OCI-LY7 (cell line): ENCODE measurements around the gene NEMP1. TPM values are rescaled to one million over a fixed set of nuclear protein-coding genes. Genes with fewer than 3 reads are reported as not detected.

Experiments used
- BruUV-seq: library from RNA; stranded (reverse); fragments of 400-500 nt; replicated peaks from 2 replicates; lab custom pipeline; 2021; lab: Mats Ljungman, UMichigan
- CTCF ChIA-PET: fragments of 300-600 bp; sonication (Branson Sonifier 250); formaldehyde crosslinking; loops from one replicate; lab custom pipeline; 2022; ENCODE audit warnings: antibody characterized with exemption; ENCODE audit not compliant: unreplicated experiment; lab: Charles Lee
- POLR2A ChIA-PET: fragments of 300-600 bp; sonication (Branson Sonifier 250); formaldehyde crosslinking; loops from one replicate; lab custom pipeline; 2022; ENCODE audit warnings: antibody characterized with exemption; lab: Charles Lee
- DNase-seq: peaks from one replicate; pipeline ENCODE4 v3.0.0-alpha.2; 2015; ENCODE audit warnings: low spot score
- H2AFZ ChIP-seq: fragments of 200-600 bp; sonication (generic), shearing (Covaris generic); 2 replicates; pipeline ENCODE4 v1.6.1; 2014; ENCODE audit warnings: mild to moderate bottlenecking, antibody characterized with exemption, low read length, moderate library complexity
- H3K27ac ChIP-seq: fragments of 200-600 bp; sonication (generic); 2 replicates; pipeline ENCODE4 v1.5.1; 2014; ENCODE audit warnings: mixed run types, low read depth, mild to moderate bottlenecking, moderate library complexity, low read length, inconsistent platforms; ENCODE audit not compliant: poor library complexity, severe bottlenecking
- H3K36me3 ChIP-seq: fragments of 200-600 bp; sonication (generic); 2 replicates; pipeline ENCODE4 v1.6.1; 2014; ENCODE audit warnings: mild to moderate bottlenecking, antibody characterized with exemption, low read length, moderate library complexity, mixed read lengths; ENCODE audit not compliant: insufficient read depth
- H3K4me1 ChIP-seq: fragments of 200-600 bp; sonication (generic); 2 replicates; pipeline ENCODE4 v1.5.1; 2014; ENCODE audit warnings: mild to moderate bottlenecking, low read length; ENCODE audit not compliant: insufficient read depth, poor library complexity, severe bottlenecking
- H3K4me2 ChIP-seq: fragments of 200-600 bp; sonication (generic); 2 replicates; pipeline ENCODE4 v1.6.1; 2014; ENCODE audit warnings: mild to moderate bottlenecking, low read length
- H3K4me3 ChIP-seq: fragments of 200-600 bp; sonication (generic); 2 replicates; pipeline ENCODE4 v1.5.1; 2014; ENCODE audit warnings: mild to moderate bottlenecking, low read depth, low read length; ENCODE audit not compliant: poor library complexity, severe bottlenecking
- H3K79me2 ChIP-seq: fragments of 200-600 bp; sonication (generic); 2 replicates; pipeline ENCODE4 v1.6.1; 2016; ENCODE audit warnings: low read depth, mild to moderate bottlenecking, low read length, moderate library complexity, mixed read lengths; ENCODE audit not compliant: insufficient read depth
- H3K9me2 ChIP-seq: fragments of 200-600 bp; sonication (generic); 2 replicates; pipeline ENCODE4 v1.6.1; 2016; ENCODE audit warnings: mild to moderate bottlenecking, low read length, mixed read lengths; ENCODE audit not compliant: insufficient read depth
- H3K9me3 ChIP-seq: fragments of 200-600 bp; sonication (generic); 2 replicates; pipeline ENCODE4 v1.6.1; 2014; ENCODE audit warnings: mild to moderate bottlenecking, mixed run types, low read length, mixed read lengths
- H4K20me1 ChIP-seq: fragments of 200-600 bp; sonication (generic); 2 replicates; pipeline ENCODE4 v1.6.1; 2014; ENCODE audit warnings: mild to moderate bottlenecking, antibody characterized with exemption, low read length, moderate library complexity, mixed read lengths; ENCODE audit not compliant: insufficient read depth
- EZH2phosphoT487 ChIP-seq: fragments of 200-600 bp; sonication (generic); IDR thresholded peaks from 2 replicates; pipeline ENCODE4 v1.6.1; 2018; ENCODE audit warnings: low read depth, borderline replicate concordance, mild to moderate bottlenecking, mixed run types, antibody characterized with exemption, low read length, moderate library complexity, mixed read lengths
- intact Hi-C: fragments of 100-400 bp; cut with micrococcal nuclease; formaldehyde crosslinking; loops from one replicate; pipeline ENCODE4 v1.10.0; 2022; ENCODE audit not compliant: unreplicated experiment
- total RNA-seq, 2 experiments: library from RNA; depleted of rRNA in 1 of 2; stranded (reverse); fragments of >200 nt in 1 of 2; shearing (Covaris generic) in 1 of 2; gene quantifications; 2 replicates each; pipeline ENCODE4 v1.2.3, GENCODE V29; 2014 to 2022
- TF ChIP-seq, protein P1 (sequence below): fragments of 200-600 bp; sonication (generic); conservative IDR thresholded peaks from 2 replicates; pipeline ENCODE4 v1.5.1; 2014; ENCODE audit warnings: mild to moderate bottlenecking, antibody characterized with exemption, low read length, moderate library complexity, mixed read lengths

NEMP1 gene
- total RNA-seq, 2 experiments from 2014 or later: 45.7 to 86.3 TPM

DNA sequence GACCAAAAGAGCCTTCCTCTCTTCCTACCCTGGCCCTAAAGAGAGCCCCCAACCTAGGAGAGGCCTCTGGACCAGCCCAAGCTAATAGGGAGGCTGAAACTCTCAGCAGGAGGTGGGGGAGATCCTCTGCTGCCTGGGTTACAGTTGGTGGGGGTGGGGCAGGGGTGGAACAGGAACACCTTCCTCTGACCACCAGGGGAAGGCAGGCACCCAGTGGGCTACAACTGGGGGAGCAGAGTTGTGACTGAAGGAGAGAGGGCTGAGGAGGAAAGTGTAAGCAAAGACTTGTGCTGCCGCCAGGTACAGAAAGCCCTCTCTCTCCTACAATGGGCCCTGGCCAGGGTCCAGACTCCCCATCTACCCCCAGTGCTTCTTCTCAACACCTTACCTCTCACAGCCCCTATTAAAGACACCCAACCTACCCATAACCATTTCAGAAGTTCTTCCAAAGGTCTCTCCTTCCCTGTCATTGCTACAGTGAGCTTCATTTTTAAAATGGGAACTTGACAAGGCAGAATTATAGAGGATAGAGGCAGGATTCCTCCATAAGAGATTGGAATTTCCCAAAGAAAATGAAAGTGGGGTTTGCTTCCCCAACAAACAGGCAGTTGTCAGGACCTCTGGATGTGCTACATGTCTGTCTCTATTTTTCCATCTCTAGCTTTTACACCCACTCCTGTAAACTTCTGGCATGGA is 30.0 kb downstream of the NEMP1 start:
- no peaks in the 10 kb centered on the region for H3K79me2 ChIP-seq
- no peak overlapping the region for H3K4me2 ChIP-seq
- CTCF ChIA-PET: no interaction called here
- POLR2A ChIA-PET: interaction anchor here (0.6 kb wide), 2 partner anchors 82 to 432 kb away, joined by 3 read pairs; no protein-coding TSS in a partner anchor
- TF ChIP-seq, protein P1, sequence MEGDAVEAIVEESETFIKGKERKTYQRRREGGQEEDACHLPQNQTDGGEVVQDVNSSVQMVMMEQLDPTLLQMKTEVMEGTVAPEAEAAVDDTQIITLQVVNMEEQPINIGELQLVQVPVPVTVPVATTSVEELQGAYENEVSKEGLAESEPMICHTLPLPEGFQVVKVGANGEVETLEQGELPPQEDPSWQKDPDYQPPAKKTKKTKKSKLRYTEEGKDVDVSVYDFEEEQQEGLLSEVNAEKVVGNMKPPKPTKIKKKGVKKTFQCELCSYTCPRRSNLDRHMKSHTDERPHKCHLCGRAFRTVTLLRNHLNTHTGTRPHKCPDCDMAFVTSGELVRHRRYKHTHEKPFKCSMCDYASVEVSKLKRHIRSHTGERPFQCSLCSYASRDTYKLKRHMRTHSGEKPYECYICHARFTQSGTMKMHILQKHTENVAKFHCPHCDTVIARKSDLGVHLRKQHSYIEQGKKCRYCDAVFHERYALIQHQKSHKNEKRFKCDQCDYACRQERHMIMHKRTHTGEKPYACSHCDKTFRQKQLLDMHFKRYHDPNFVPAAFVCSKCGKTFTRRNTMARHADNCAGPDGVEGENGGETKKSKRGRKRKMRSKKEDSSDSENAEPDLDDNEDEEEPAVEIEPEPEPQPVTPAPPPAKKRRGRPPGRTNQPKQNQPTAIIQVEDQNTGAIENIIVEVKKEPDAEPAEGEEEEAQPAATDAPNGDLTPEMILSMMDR: no peak
- TF ChIP-seq EZH2phosphoT487: no peak
- no TSS peak for BruUV-seq
- no peaks in the 10 kb centered on the region for H3K36me3 ChIP-seq
- no peak overlapping the region for H3K4me3 ChIP-seq
- no peak overlapping the region for H2AFZ ChIP-seq
- no peaks in the 10 kb centered on the region for H3K9me2 ChIP-seq
- H3K9me3 ChIP-seq: no peaks in the 10 kb centered on the region
- H3K27ac ChIP-seq: no peak overlapping the region
- H4K20me1 ChIP-seq: no peaks in the 10 kb centered on the region
- intact Hi-C loops: no loop called here
- H3K4me1 ChIP-seq: peaks cover 5% of the 10 kb centered on the region
- DNase-seq: no peak

DNA sequence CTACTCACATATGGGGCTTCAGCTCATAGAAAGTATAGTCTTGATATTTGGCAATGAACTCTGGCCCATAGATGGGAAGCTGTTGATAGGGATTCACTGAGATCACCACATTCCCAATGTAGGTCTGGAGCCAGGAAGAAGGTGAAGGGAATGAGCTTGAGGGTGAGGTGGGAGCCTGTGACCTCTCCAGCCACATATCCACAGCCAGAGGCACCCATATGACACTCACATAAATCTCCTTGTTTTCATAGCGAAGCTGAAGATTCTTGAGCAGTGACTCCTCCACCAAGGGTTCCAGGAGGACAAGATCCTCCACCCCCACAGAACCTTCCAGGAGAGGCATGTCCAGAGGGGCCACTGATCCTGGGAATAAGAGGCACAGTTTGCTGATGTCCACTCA is 30.6 kb downstream of the NEMP1 start:
- Histone ChIP-seq H4K20me1 (no peaks in the 10 kb centered on the region), H2AFZ (no peak overlapping the region), H3K36me3 (no peaks in the 10 kb centered on the region), H3K27ac (no peak overlapping the region), H3K9me3 (no peaks in the 10 kb centered on the region), H3K79me2 (no peaks in the 10 kb centered on the region), H3K4me2 (no peak overlapping the region), H3K4me3 (no peak overlapping the region), H3K4me1 (peaks cover 5% of the 10 kb centered on the region), H3K9me2 (no peaks in the 10 kb centered on the region)
- no TSS peak for BruUV-seq
- ChIA-PET POLR2A (no interaction called here), CTCF (no interaction called here)
- intact Hi-C loops: no loop called here
- TF ChIP-seq, protein P1: no peak
- TF ChIP-seq EZH2phosphoT487: no peak
- DNase-seq: no peak
